Astrocyte (in vitro differentiated cells and primary cell): Measurements from ENCODE around the gene RAD51B. TPM values are rescaled to one million over a fixed set of nuclear protein-coding genes. Genes with fewer than 3 reads are reported as not detected.

ENCODE experiments used
- DNase-seq: peaks from one replicate; pipeline ENCODE4 v3.0.0-alpha.2; 2010; ENCODE audit warnings: low read depth
- FAIRE-seq: peaks from 2 replicates; lab custom pipeline; 2011; peaks lifted over from hg19 to GRCh38; lab: Jason Lieb, UNC
- H2AFZ ChIP-seq: 2 replicates; pipeline ENCODE4 v1.6.0; 2012; ENCODE audit warnings: low read depth, low read length, inconsistent platforms
- H3K27ac ChIP-seq: 2 replicates; pipeline ENCODE4 v1.5.1; 2011; ENCODE audit warnings: low read depth, low read length, inconsistent platforms
- H3K27me3 ChIP-seq: 2 replicates; pipeline ENCODE4 v1.6.0; 2011; ENCODE audit warnings: low read length, inconsistent platforms; ENCODE audit not compliant: insufficient read depth
- H3K36me3 ChIP-seq: 2 replicates; pipeline ENCODE4 v1.5.1; 2011; ENCODE audit warnings: low read length, inconsistent platforms; ENCODE audit not compliant: insufficient read depth
- H3K4me1 ChIP-seq: 2 replicates; pipeline ENCODE4 v1.5.1; 2011; ENCODE audit warnings: low read length, inconsistent platforms; ENCODE audit not compliant: insufficient read depth
- H3K4me2 ChIP-seq: 2 replicates; pipeline ENCODE4 v1.6.0; 2012; ENCODE audit warnings: low read length, inconsistent platforms
- H3K4me3 ChIP-seq: 2 replicates; pipeline ENCODE4 v1.5.1; 2011; ENCODE audit warnings: low read depth, mild to moderate bottlenecking, low read length, inconsistent platforms; ENCODE audit not compliant: insufficient read depth
- H3K79me2 ChIP-seq: 2 replicates; pipeline ENCODE4 v1.6.0; 2012; ENCODE audit warnings: mild to moderate bottlenecking, low read length, inconsistent platforms; ENCODE audit not compliant: insufficient read depth
- H3K9ac ChIP-seq: 2 replicates; pipeline ENCODE4 v1.6.0; 2012; ENCODE audit warnings: mild to moderate bottlenecking, low read length, inconsistent platforms
- H3K9me3 ChIP-seq: 2 replicates; pipeline ENCODE4 v1.5.1; 2012; ENCODE audit warnings: low read depth, mild to moderate bottlenecking, low read length, inconsistent platforms; ENCODE audit not compliant: insufficient read depth
- H4K20me1 ChIP-seq: 2 replicates; pipeline ENCODE4 v1.6.0; 2012; ENCODE audit warnings: low read length, inconsistent platforms; ENCODE audit not compliant: insufficient read depth
- H3K27ac Mint-ChIP-seq: one replicate; pipeline ENCODE4 v1.8.0; 2021; ENCODE audit warnings: mild to moderate bottlenecking, mixed read lengths; ENCODE audit not compliant: unreplicated experiment
- H3K27me3 Mint-ChIP-seq: one replicate; pipeline ENCODE4 v1.8.0; 2021; ENCODE audit warnings: low read depth, mixed read lengths; ENCODE audit not compliant: unreplicated experiment
- H3K36me3 Mint-ChIP-seq: one replicate; pipeline ENCODE4 v1.8.0; 2021; ENCODE audit warnings: low read depth, mixed read lengths; ENCODE audit not compliant: unreplicated experiment
- H3K4me1 Mint-ChIP-seq: one replicate; pipeline ENCODE4 v1.8.0; 2021; ENCODE audit warnings: low read depth, mixed read lengths; ENCODE audit not compliant: unreplicated experiment
- H3K4me3 Mint-ChIP-seq: one replicate; pipeline ENCODE4 v1.8.0; 2021; ENCODE audit warnings: mild to moderate bottlenecking, moderate library complexity, mixed read lengths; ENCODE audit not compliant: unreplicated experiment
- H3K9me3 Mint-ChIP-seq: one replicate; pipeline ENCODE4 v1.8.0; 2021; ENCODE audit warnings: mild to moderate bottlenecking, mixed read lengths; ENCODE audit not compliant: unreplicated experiment
- CTCF ChIP-seq: IDR thresholded peaks from 2 replicates; pipeline ENCODE4 v1.5.1; 2011; ENCODE audit warnings: low read depth, mild to moderate bottlenecking, inconsistent platforms, low read length, moderate library complexity; ENCODE audit not compliant: insufficient read depth
- EZH2 ChIP-seq: IDR thresholded peaks from 2 replicates; pipeline ENCODE4 v1.6.1; 2012; ENCODE audit warnings: mild to moderate bottlenecking, low read length, inconsistent platforms; ENCODE audit not compliant: insufficient read depth
- total RNA-seq: library from RNA; stranded (reverse); gene quantifications from 2 replicates; pipeline ENCODE4 v1.2.1, GENCODE V29; 2021

Gene RAD51B
- total RNA-seq, 1 donor from 2014 or later, result 10.8 TPM

- Histone ChIP-seq H3K27me3 (no peaks in the 10 kb centered on the region), H3K4me1 (peaks cover 11% of the 10 kb centered on the region), H3K4me3 (no peak overlapping the region), H3K79me2 (no peaks in the 10 kb centered on the region), H4K20me1 (no peaks in the 10 kb centered on the region), H2AFZ (no peak overlapping the region), H3K9ac (no peak overlapping the region), H3K9me3 (no peaks in the 10 kb centered on the region), H3K36me3 (no peaks in the 10 kb centered on the region), H3K4me2 (no peak overlapping the region), H3K27ac (no peak overlapping the region)
- Mint-ChIP-seq H3K4me3 (no peak overlapping the region), H3K9me3 (peaks cover 2% of the 10 kb centered on the region), H3K4me1 (peaks cover 18% of the 10 kb centered on the region), H3K36me3 (peaks cover 2% of the 10 kb centered on the region), H3K27me3 (peaks cover 9% of the 10 kb centered on the region), H3K27ac (no peak overlapping the region)
- FAIRE-seq (no peak), DNase-seq (no peak)
- TF ChIP-seq EZH2 (no peak), CTCF (no peak)
Observed at GRCh38 chr14:68630611-68631393, 811.2 kb downstream of the RAD51B start.

DNA sequence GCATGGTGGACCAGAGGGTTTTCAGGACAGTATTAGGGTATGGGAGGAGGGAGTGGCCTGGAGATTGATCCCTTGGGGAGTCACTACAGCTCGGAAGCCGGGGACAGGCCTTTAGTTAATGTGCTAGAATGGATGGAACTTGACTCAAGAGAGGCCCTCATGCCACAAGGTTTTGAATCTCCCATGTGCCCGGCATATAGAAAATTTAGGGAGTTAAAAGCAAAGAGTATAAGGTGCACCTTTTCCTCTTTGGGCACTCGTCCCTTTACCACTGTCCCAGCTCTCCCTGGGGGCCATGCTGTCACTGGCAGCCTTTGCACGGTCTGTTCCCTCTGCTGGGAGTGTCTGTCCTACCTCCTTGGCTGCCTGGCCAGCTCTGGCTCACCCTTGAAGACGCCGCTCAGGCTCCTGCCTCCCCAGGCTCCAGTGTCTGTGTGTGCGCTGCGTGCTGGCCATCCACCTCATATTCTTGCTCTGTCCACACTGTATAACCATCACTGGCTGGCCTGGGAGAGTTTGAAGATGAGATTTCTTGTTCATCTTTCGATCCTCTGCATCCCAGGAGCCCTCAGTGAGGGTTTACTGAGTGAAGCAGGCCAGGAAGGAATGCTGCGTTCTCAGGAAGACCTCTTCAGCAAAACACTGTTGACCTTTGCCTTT, 811.9 kb downstream of the RAD51B start:
- Mint-ChIP-seq H3K27ac (peak overlapping the region; percentile 18), H3K27me3 (peaks cover 9% of the 10 kb centered on the region), H3K9me3 (peaks cover 2% of the 10 kb centered on the region), H3K36me3 (no peaks in the 10 kb centered on the region), H3K4me1 (peaks cover 18% of the 10 kb centered on the region), H3K4me3 (no peak overlapping the region)
- Histone ChIP-seq H3K36me3 (no peaks in the 10 kb centered on the region), H3K9me3 (no peaks in the 10 kb centered on the region), H3K27ac (no peak overlapping the region), H2AFZ (no peak overlapping the region), H3K79me2 (no peaks in the 10 kb centered on the region), H3K27me3 (no peaks in the 10 kb centered on the region), H3K4me1 (peaks cover 11% of the 10 kb centered on the region), H4K20me1 (no peaks in the 10 kb centered on the region), H3K4me3 (no peak overlapping the region), H3K4me2 (no peak overlapping the region), H3K9ac (no peak overlapping the region)
- TF ChIP-seq EZH2 (no peak), CTCF (no peak)
- DNase-seq (no peak), FAIRE-seq (no peak)
